Natural killer cell (primary cell): ENCODE data around the gene NXPH4. TPM values are rescaled to one million over a fixed set of nuclear protein-coding genes. Genes with fewer than 3 reads are reported as not detected.
A peak's percentile ranks its signal among the peaks of the same experiment; 100 is the strongest.

Source experiments
- ATAC-seq, 3 donors: fragments of 150-1000 bp in 2 of 3; fragments of 200-7000 bp in 1 of 3; cut with Tn5 transposase; 1 replicate in 1 of 3; 2 replicates in 2 of 3; pipeline ENCODE4 v1.10.0; 2021; ENCODE audit warnings: mild to moderate bottlenecking in 2 of 3, moderate library complexity in 2 of 3
- DNase-seq, 2 donors: peaks; one replicate each; pipeline versions ENCODE4 v3.0.0 to v3.0.0-alpha.2; 2013 to 2021; ENCODE audit warnings: mixed read lengths in 1 of 2
- H3K27ac ChIP-seq: one replicate; pipeline ENCODE4 v1.5.1; 2013; ENCODE audit warnings: mild to moderate bottlenecking, low read length
- H3K27me3 ChIP-seq: one replicate; pipeline ENCODE4 v1.6.1; 2013; ENCODE audit warnings: low read length; ENCODE audit not compliant: control insufficient read depth, insufficient read depth
- H3K36me3 ChIP-seq: one replicate; pipeline ENCODE4 v1.6.1; 2013; ENCODE audit warnings: low read length; ENCODE audit not compliant: control insufficient read depth, insufficient read depth
- H3K4me1 ChIP-seq: one replicate; pipeline ENCODE4 v1.6.1; 2013; ENCODE audit warnings: low read length; ENCODE audit not compliant: control insufficient read depth, insufficient read depth
- H3K4me3 ChIP-seq: one replicate; pipeline ENCODE4 v1.5.1; 2013; ENCODE audit warnings: low read length
- H3K9me3 ChIP-seq: one replicate; pipeline ENCODE4 v1.6.1; 2013; ENCODE audit warnings: low read length; ENCODE audit not compliant: control insufficient read depth, insufficient read depth
- H3K27ac Mint-ChIP-seq, 2 donors: one replicate each; pipeline ENCODE4 v1.8.0; 2022; ENCODE audit warnings: mild to moderate bottlenecking in 2 of 2, mixed read lengths in 2 of 2, moderate library complexity in 1 of 2
- H3K27me3 Mint-ChIP-seq, 2 donors: one replicate each; pipeline ENCODE4 v1.8.0; 2022; ENCODE audit warnings: low read depth in 2 of 2, mixed read lengths in 2 of 2
- H3K36me3 Mint-ChIP-seq: one replicate; pipeline ENCODE4 v1.8.0; 2022; ENCODE audit warnings: mixed read lengths
- H3K4me1 Mint-ChIP-seq, 2 donors: one replicate each; pipeline ENCODE4 v1.8.0; 2022; ENCODE audit warnings: mixed read lengths in 2 of 2
- H3K4me3 Mint-ChIP-seq: one replicate; pipeline ENCODE4 v1.8.0; 2022; ENCODE audit warnings: mild to moderate bottlenecking, moderate library complexity, mixed read lengths
- H3K9me3 Mint-ChIP-seq, 2 donors: one replicate each; pipeline ENCODE4 v1.8.0; 2022; ENCODE audit warnings: mixed read lengths in 2 of 2
- CTCF ChIP-seq: fragments of 200-600 bp; IDR thresholded peaks from one replicate; pipeline ENCODE4 v1.8.0; 2022; ENCODE audit warnings: antibody characterized with exemption
- WGBS: methylation state at CpG from one replicate; pipeline ENCODE4 v1.1.7; 2013; ENCODE audit warnings: missing lambda C conversion rate; ENCODE audit not compliant: insufficient coverage; 5-methylcytosine and 5-hydroxymethylcytosine counted together
- intact Hi-C: fragments of 100-400 bp; cut with micrococcal nuclease; formaldehyde crosslinking; loops from one replicate; pipeline ENCODE4 v1.14.2; 2022
- total RNA-seq, 4 donors: library from RNA; stranded (reverse); fragments of 120-200 nt in 1 of 4; gene quantifications; one replicate each; pipeline versions ENCODE4 v1.2.3 to v1.2.4, GENCODE V29; 2013 to 2022

The NXPH4 gene
- total RNA-seq, 3 donors from 2014 or later (not counting 1 experiment from before 2014, with no cell fraction given), result 0.82 TPM; not detected in 2

- intact Hi-C loops, result no loop called here
- Histone ChIP-seq H3K27me3 (peaks cover 64% of the 10 kb centered on the region), H3K27ac (no peak overlapping the region), H3K4me3 (no peak overlapping the region), H3K36me3 (peaks cover 24% of the 10 kb centered on the region), H3K4me1 (peaks cover 78% of the 10 kb centered on the region), H3K9me3 (no peaks in the 10 kb centered on the region)
- peaks cover 9% of the 10 kb centered on the region for H3K36me3 Mint-ChIP-seq
- peaks cover 52 to 58% of the 10 kb centered on the region in 2 donors for H3K27me3 Mint-ChIP-seq
- H3K4me3 Mint-ChIP-seq, result peak overlapping the region; percentile 77
- peak in 1 of 2 donors; percentile 44 for DNase-seq
- no peak for ATAC-seq
- H3K9me3 Mint-ChIP-seq, result no peaks in the 10 kb centered on the region
- 35% methylated on average over 8 of the region's 9 CpGs for WGBS
- peak overlapping the region; percentile 32 to 48 for H3K27ac Mint-ChIP-seq
- H3K4me1 Mint-ChIP-seq, result peaks cover 36 to 60% of the 10 kb centered on the region in 2 donors
- TF ChIP-seq CTCF, result no peak
Measured at GRCh38 chr12:57236925-57237595, 20.5 kb downstream of the NXPH4 start.

GRCh38 chr12:57237596-57237931, 21.0 kb downstream of the NXPH4 start:
- H3K27me3 ChIP-seq, result peaks cover 68% of the 10 kb centered on the region
- Mint-ChIP-seq H3K9me3 (no peaks in the 10 kb centered on the region), H3K27ac (peak overlapping the region; percentile 32 to 48), H3K4me3 (peak overlapping the region; percentile 77), H3K27me3 (peaks cover 57 to 61% of the 10 kb centered on the region in 2 donors), H3K36me3 (peaks cover 9% of the 10 kb centered on the region), H3K4me1 (peaks cover 40 to 65% of the 10 kb centered on the region in 2 donors)
- no peak for ATAC-seq
- H3K4me3 ChIP-seq, result no peak overlapping the region
- no peak overlapping the region for H3K27ac ChIP-seq
- peak in 1 of 2 donors; percentile 17 for DNase-seq
- intact Hi-C loops, result no loop called here
- TF ChIP-seq CTCF, result no peak
- no peaks in the 10 kb centered on the region for H3K9me3 ChIP-seq
- H3K4me1 ChIP-seq, result peaks cover 83% of the 10 kb centered on the region
- 39% methylated on average over 5 of the region's 5 CpGs for WGBS
- peaks cover 19% of the 10 kb centered on the region for H3K36me3 ChIP-seq

GRCh38 chr12:57237932-57238853, 21.6 kb downstream of the NXPH4 start:
- Histone ChIP-seq H3K9me3 (no peaks in the 10 kb centered on the region), H3K4me1 (peaks cover 90% of the 10 kb centered on the region), H3K27me3 (peaks cover 74% of the 10 kb centered on the region), H3K36me3 (peaks cover 13% of the 10 kb centered on the region), H3K4me3 (peak overlapping the region; percentile 6), H3K27ac (no peak overlapping the region)
- H3K27me3 Mint-ChIP-seq, result peaks cover 61 to 63% of the 10 kb centered on the region in 2 donors
- peaks cover 9% of the 10 kb centered on the region for H3K36me3 Mint-ChIP-seq
- H3K27ac Mint-ChIP-seq, result peak overlapping the region; percentile 48 to 53
- H3K4me1 Mint-ChIP-seq, result peaks cover 40 to 71% of the 10 kb centered on the region in 2 donors
- DNase-seq (peak; percentile 27 to 63), ATAC-seq (no peak)
- WGBS, result 5% methylated on average over 62 of the region's 63 CpGs
- TF ChIP-seq CTCF, result no peak
- H3K9me3 Mint-ChIP-seq, result no peaks in the 10 kb centered on the region
- H3K4me3 Mint-ChIP-seq, result peak overlapping the region; percentile 88
- intact Hi-C loops, result loop anchor here (2.0 kb wide), 1 partner anchor 15 kb away; no protein-coding TSS in a partner anchor
